B cell (primary cell): ENCODE results near the gene GRAP. TPM values are rescaled to one million over a fixed set of nuclear protein-coding genes. Genes with fewer than 3 reads are reported as not detected.

ENCODE experiments used
- ATAC-seq: fragments of 200-7000 bp; cut with Tn5 transposase; one replicate; pipeline ENCODE4 v1.10.0; 2021; ENCODE audit warnings: low read depth, mild to moderate bottlenecking, moderate number of reproducible peaks, moderate library complexity
- CTCF ChIA-PET: fragments of 350-600 bp; sonication (Branson Sonifier 250); formaldehyde crosslinking; loops from one replicate; lab custom pipeline; 2021; ENCODE audit warnings: antibody characterized with exemption, inconsistent platforms; lab: Charles Lee
- POLR2A ChIA-PET: fragments of 350-600 bp; sonication (Branson Sonifier 250); formaldehyde crosslinking; loops from one replicate; lab custom pipeline; 2021; ENCODE audit warnings: antibody characterized with exemption; lab: Charles Lee
- DNase-seq: peaks from one replicate; pipeline ENCODE4 v3.0.0; 2013
- H2AFZ ChIP-seq: 2 replicates; pipeline ENCODE4 v1.6.1; 2012; ENCODE audit warnings: mild to moderate bottlenecking, low read depth, low read length; ENCODE audit not compliant: insufficient read depth, poor library complexity, severe bottlenecking
- H3K27ac ChIP-seq, 2 donors: 1 replicate in 1 of 2; 2 replicates in 1 of 2; pipeline ENCODE4 v1.5.1; 2012 to 2013; ENCODE audit warnings: low read length in 2 of 2, mild to moderate bottlenecking in 2 of 2, moderate library complexity in 1 of 2
- H3K27me3 ChIP-seq, 4 experiments: fragments of 200-600 bp in 1 of 4; sonication (generic) in 1 of 4; replicated peaks in 1 of 4; 1 replicate in 2 of 4; 2 replicates in 2 of 4; pipeline versions ENCODE4 v1.6.1 to v1.7.0; 2013 to 2016; ENCODE audit warnings: low read length in 3 of 4, mild to moderate bottlenecking in 2 of 4, mixed read lengths in 1 of 4, moderate library complexity in 1 of 4; ENCODE audit not compliant: insufficient read depth in 4 of 4, control insufficient read depth in 3 of 4; ENCODE audit errors: control extremely low read depth in 1 of 4
- H3K36me3 ChIP-seq, 2 experiments: replicated peaks in 1 of 2; 1 replicate in 1 of 2; 2 replicates in 1 of 2; pipeline versions ENCODE4 v1.6.1 to v1.7.1; 2013; ENCODE audit warnings: low read length in 1 of 2; ENCODE audit not compliant: insufficient read depth in 2 of 2, control insufficient read depth in 1 of 2; ENCODE audit errors: control extremely low read depth in 1 of 2, extremely low read depth in 1 of 2
- H3K4me1 ChIP-seq, 2 donors: fragments of 200-600 bp in 1 of 2; sonication (generic) in 1 of 2; 1 replicate in 1 of 2; 2 replicates in 1 of 2; pipeline versions ENCODE4 v1.5.1 to v1.6.1; 2013 to 2017; ENCODE audit warnings: low read length in 2 of 2; ENCODE audit not compliant: control insufficient read depth in 2 of 2, insufficient read depth in 2 of 2
- H3K4me2 ChIP-seq: replicated peaks from 2 replicates; pipeline ENCODE3; 2012; ENCODE audit warnings: mild to moderate bottlenecking, low read depth, low read length; ENCODE audit not compliant: poor library complexity, severe bottlenecking
- H3K4me3 ChIP-seq, 5 experiments: fragments of 200-600 bp in 1 of 5; sonication (generic) in 1 of 5; 1 replicate in 3 of 5; 2 replicates in 2 of 5; pipeline versions ENCODE4 v1.5.1 to v1.7.0; 2011 to 2016; ENCODE audit warnings: low read length in 4 of 5, mild to moderate bottlenecking in 4 of 5, low read depth in 2 of 5, control low read depth in 1 of 5, moderate library complexity in 1 of 5; ENCODE audit not compliant: insufficient read depth in 1 of 5; ENCODE audit errors: control extremely low read depth in 1 of 5, extremely low read depth in 1 of 5
- H3K79me2 ChIP-seq: fragments of 200-600 bp; sonication (generic); one replicate; pipeline ENCODE4 v1.6.0; 2016; ENCODE audit warnings: low read length; ENCODE audit not compliant: control insufficient read depth, insufficient read depth
- H3K9ac ChIP-seq: fragments of 200-600 bp; sonication (generic); 2 replicates; pipeline ENCODE4 v1.6.1; 2017; ENCODE audit warnings: mild to moderate bottlenecking, low read length, moderate library complexity
- H3K9me3 ChIP-seq, 3 donors: one replicate each; pipeline versions ENCODE4 v1.6.1 to v1.7.1; 2013; ENCODE audit warnings: low read length in 2 of 3; ENCODE audit not compliant: control insufficient read depth in 2 of 3, insufficient read depth in 1 of 3; ENCODE audit errors: control extremely low read depth in 1 of 3
- H4K20me1 ChIP-seq: 2 replicates; pipeline ENCODE4 v1.6.0; 2012; ENCODE audit warnings: mild to moderate bottlenecking, low read length; ENCODE audit not compliant: insufficient read depth, control insufficient read depth, poor library complexity, severe bottlenecking
- H3K27ac Mint-ChIP-seq: one replicate; pipeline ENCODE4 v1.8.0; 2021; ENCODE audit warnings: mixed read lengths
- H3K27me3 Mint-ChIP-seq: one replicate; pipeline ENCODE4 v1.8.0; 2021; ENCODE audit warnings: mixed read lengths
- H3K4me1 Mint-ChIP-seq: one replicate; pipeline ENCODE4 v1.8.0; 2021; ENCODE audit warnings: mixed read lengths
- H3K4me3 Mint-ChIP-seq: one replicate; pipeline ENCODE4 v1.8.0; 2021; ENCODE audit warnings: mixed read lengths
- H3K9me3 Mint-ChIP-seq: one replicate; pipeline ENCODE4 v1.8.0; 2022; ENCODE audit warnings: mixed read lengths; ENCODE audit not compliant: insufficient read depth
- EZH2 ChIP-seq: IDR thresholded peaks from 2 replicates; pipeline ENCODE4 v1.6.1; 2012; ENCODE audit warnings: borderline replicate concordance, low read depth, mild to moderate bottlenecking, moderate library complexity, low read length; ENCODE audit not compliant: insufficient read depth, poor library complexity, severe bottlenecking
- WGBS: methylation state at CpG from one replicate; pipeline ENCODE4 v1.1.5; 2013; ENCODE audit warnings: missing lambda C conversion rate; ENCODE audit not compliant: insufficient coverage; 5-methylcytosine and 5-hydroxymethylcytosine counted together
- intact Hi-C: fragments of 100-400 bp; cut with micrococcal nuclease; formaldehyde crosslinking; loops from one replicate; pipeline ENCODE4 v1.10.0; 2022
- polyA plus RNA-seq: library from polyadenylated mRNA; depleted of rRNA; stranded (reverse); fragments of >200 nt; gene quantifications from 2 replicates; pipeline ENCODE4 v1.2.3, GENCODE V29; 2012
- total RNA-seq, 2 donors: library from RNA; stranded (reverse); fragments of 120-200 nt in 1 of 2; gene quantifications; 1 replicate in 1 of 2; 2 replicates in 1 of 2; pipeline versions ENCODE4 v1.2.3 to v1.2.4, GENCODE V29; 2013 to 2022
- TF ChIP-seq, protein P1 (sequence below): fragments of 200-600 bp; IDR thresholded peaks from one replicate; pipeline ENCODE4 v1.8.0; 2022; ENCODE audit warnings: antibody characterized with exemption, mild to moderate bottlenecking

The GRAP gene
- total and polyA plus RNA-seq, 2 donors (not counting 1 experiment from before 2014, with no cell fraction given) = 59.8 to 93.2 TPM

- Mint-ChIP-seq H3K4me1 (peaks cover 29% of the 10 kb centered on the region), H3K4me3 (no peak overlapping the region), H3K27ac (no peak overlapping the region), H3K27me3 (no peaks in the 10 kb centered on the region), H3K9me3 (no peaks in the 10 kb centered on the region)
- no peak overlapping the region for H3K9ac ChIP-seq
- CTCF ChIA-PET = interaction anchor here (0.7 to 1.8 kb wide), 2 partner anchors 36 to 302 kb away, joined by 3 to 5 read pairs; no protein-coding TSS in a partner anchor
- no peak overlapping the region for H2AFZ ChIP-seq
- peaks cover 27% of the 10 kb centered on the region for H3K79me2 ChIP-seq
- no peak for ATAC-seq
- H3K9me3 ChIP-seq = peaks cover 2 to 10% (median 4%) of the 10 kb centered on the region in 3 donors
- 88% methylated on average over 2 of the region's 2 CpGs for WGBS
- no peak for DNase-seq
- H3K4me1 ChIP-seq = peaks cover 24 to 32% of the 10 kb centered on the region in 2 donors
- TF ChIP-seq, protein P1, sequence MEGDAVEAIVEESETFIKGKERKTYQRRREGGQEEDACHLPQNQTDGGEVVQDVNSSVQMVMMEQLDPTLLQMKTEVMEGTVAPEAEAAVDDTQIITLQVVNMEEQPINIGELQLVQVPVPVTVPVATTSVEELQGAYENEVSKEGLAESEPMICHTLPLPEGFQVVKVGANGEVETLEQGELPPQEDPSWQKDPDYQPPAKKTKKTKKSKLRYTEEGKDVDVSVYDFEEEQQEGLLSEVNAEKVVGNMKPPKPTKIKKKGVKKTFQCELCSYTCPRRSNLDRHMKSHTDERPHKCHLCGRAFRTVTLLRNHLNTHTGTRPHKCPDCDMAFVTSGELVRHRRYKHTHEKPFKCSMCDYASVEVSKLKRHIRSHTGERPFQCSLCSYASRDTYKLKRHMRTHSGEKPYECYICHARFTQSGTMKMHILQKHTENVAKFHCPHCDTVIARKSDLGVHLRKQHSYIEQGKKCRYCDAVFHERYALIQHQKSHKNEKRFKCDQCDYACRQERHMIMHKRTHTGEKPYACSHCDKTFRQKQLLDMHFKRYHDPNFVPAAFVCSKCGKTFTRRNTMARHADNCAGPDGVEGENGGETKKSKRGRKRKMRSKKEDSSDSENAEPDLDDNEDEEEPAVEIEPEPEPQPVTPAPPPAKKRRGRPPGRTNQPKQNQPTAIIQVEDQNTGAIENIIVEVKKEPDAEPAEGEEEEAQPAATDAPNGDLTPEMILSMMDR = no peak
- TF ChIP-seq EZH2 = no peak
- no peak overlapping the region for H3K27ac ChIP-seq
- H3K36me3 ChIP-seq = peaks cover 0 to 9% of the 10 kb centered on the region in 2 experiments
- no peaks in the 10 kb centered on the region for H3K27me3 ChIP-seq
- H4K20me1 ChIP-seq = peaks cover 57% of the 10 kb centered on the region
- no peak overlapping the region for H3K4me3 ChIP-seq
- H3K4me2 ChIP-seq = no peak overlapping the region
- POLR2A ChIA-PET = no interaction called here
- intact Hi-C loops = no loop called here
Measured at GRCh38 chr17:18996458-18996857, 50.3 kb downstream of the GRAP start.

- no peaks in the 10 kb centered on the region for H3K27me3 Mint-ChIP-seq
- POLR2A ChIA-PET = no interaction called here
- peaks cover 24 to 27% of the 10 kb centered on the region in 2 donors for H3K4me1 ChIP-seq
- H3K4me1 Mint-ChIP-seq = peaks cover 21% of the 10 kb centered on the region
- H3K27ac Mint-ChIP-seq = no peak overlapping the region
- CTCF ChIA-PET = no interaction called here
- H2AFZ ChIP-seq = no peak overlapping the region
- no peak overlapping the region for H3K4me3 Mint-ChIP-seq
- H3K79me2 ChIP-seq = peaks cover 27% of the 10 kb centered on the region
- TF ChIP-seq, protein P1 = no peak
- no peak for TF ChIP-seq EZH2
- H3K27ac ChIP-seq = no peak overlapping the region
- H3K9me3 ChIP-seq = peaks cover 2 to 10% (median 4%) of the 10 kb centered on the region in 3 donors
- no peak overlapping the region for H3K9ac ChIP-seq
- DNase-seq (no peak), ATAC-seq (no peak)
- 100% methylated on average over 1 of the region's 3 CpGs for WGBS
- no peaks in the 10 kb centered on the region for H3K9me3 Mint-ChIP-seq
- H3K36me3 ChIP-seq = peaks cover 0 to 8% of the 10 kb centered on the region in 2 experiments
- H3K4me2 ChIP-seq = no peak overlapping the region
- peaks cover 69% of the 10 kb centered on the region for H4K20me1 ChIP-seq
- no peak overlapping the region for H3K4me3 ChIP-seq
- no peaks in the 10 kb centered on the region for H3K27me3 ChIP-seq
- intact Hi-C loops = no loop called here
Measured at GRCh38 chr17:18995220-18995619, 51.5 kb downstream of the GRAP start.
